OCI-LY3 (cell line): Measurements from ENCODE around the gene RPL35A.
"Not testable (repeated sequence)": the region's sequence is repeated elsewhere in the genome, so short reads cannot be mapped to it uniquely, and the experiment has no call there.

Source experiments
- H2AFZ ChIP-seq: fragments of 200-600, 300-600 bp; shearing (Covaris generic); 2 replicates; pipeline ENCODE4 v1.6.0; 2014; ENCODE audit warnings: antibody characterized with exemption, low read depth, low read length
- H3K27ac ChIP-seq: fragments of 200-600, 300-600 bp; sonication (generic); 2 replicates; pipeline ENCODE4 v1.5.1; 2014; ENCODE audit warnings: mild to moderate bottlenecking, low read length, moderate library complexity, mixed read lengths
- H3K27me3 ChIP-seq: fragments of 200-600, 300-600 bp; sonication (generic); 2 replicates; pipeline ENCODE4 v1.6.1; 2014; ENCODE audit warnings: low read depth, low read length, mixed read lengths
- H3K36me3 ChIP-seq: fragments of 200-600, 300-600 bp; sonication (generic); replicated peaks from 2 replicates; pipeline ENCODE3; 2014; ENCODE audit warnings: low read depth, low read length, mixed read lengths
- H3K4me1 ChIP-seq: fragments of 300-600, 200-600 bp; sonication (generic); 2 replicates; pipeline ENCODE4 v1.6.1; 2014; ENCODE audit warnings: low read length, mixed read lengths
- H3K4me2 ChIP-seq: fragments of 200-600, 300-600 bp; sonication (generic); 2 replicates; pipeline ENCODE4 v1.6.1; 2014; ENCODE audit warnings: low read length, mixed read lengths
- H3K4me3 ChIP-seq: fragments of 300-600, 200-600 bp; sonication (generic); 2 replicates; pipeline ENCODE4 v1.5.1; 2014; ENCODE audit warnings: antibody characterized with exemption, mild to moderate bottlenecking, low read length, moderate library complexity
- H3K79me2 ChIP-seq: fragments of 300-600, 200-600 bp; shearing (Covaris generic); 2 replicates; pipeline ENCODE4 v1.6.1; 2014; ENCODE audit warnings: mild to moderate bottlenecking, low read length, mixed read lengths
- H3K9ac ChIP-seq: fragments of 300-600, 200-600 bp; shearing (Covaris generic); 2 replicates; pipeline ENCODE4 v1.6.0; 2014; ENCODE audit warnings: mild to moderate bottlenecking, low read length, moderate library complexity
- H3K9me3 ChIP-seq: fragments of 200-600, 300-600 bp; shearing (Covaris generic); 2 replicates; pipeline ENCODE4 v1.6.1; 2014; ENCODE audit warnings: low read length, mixed read lengths; ENCODE audit not compliant: insufficient read depth
- H4K20me1 ChIP-seq: fragments of 200-600, 300-600 bp; sonication (generic); 2 replicates; pipeline ENCODE4 v1.6.1; 2016; ENCODE audit warnings: low read length, mixed read lengths; ENCODE audit not compliant: insufficient read depth
- EZH2phosphoT487 ChIP-seq: fragments of 200-600 bp; shearing (Covaris generic); IDR thresholded peaks from 2 replicates; pipeline ENCODE4 v1.6.1; 2018; ENCODE audit warnings: antibody characterized with exemption, mixed run types, low read depth
- TF ChIP-seq, protein P1 (sequence below): fragments of 200-600, 300-600 bp; sonication (generic); IDR thresholded peaks from 2 replicates; pipeline ENCODE4 v1.5.1; 2014; ENCODE audit warnings: antibody characterized with exemption, low read length, low read depth

Gene RPL35A

DNA sequence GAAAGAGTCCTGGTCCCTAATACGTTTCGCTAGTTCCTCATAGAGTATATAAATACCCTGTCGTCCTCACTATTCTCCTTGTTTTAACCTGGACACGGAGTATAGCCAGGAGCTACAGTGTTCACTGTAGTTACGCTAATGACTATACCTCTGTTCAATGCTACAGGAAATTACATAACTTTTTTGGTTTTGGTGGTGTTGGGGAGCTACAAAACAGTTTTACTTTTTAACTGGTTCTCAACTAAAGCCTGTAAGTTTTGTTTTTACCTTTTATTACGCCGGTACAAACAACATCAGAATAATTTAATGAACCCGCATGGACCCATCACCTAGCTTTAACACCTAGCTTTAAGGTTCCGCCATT, 11.6 kb downstream of the RPL35A start:
- Histone ChIP-seq H3K4me2 (peak overlapping the region; percentile 93), H3K36me3 (peaks cover 8% of the 10 kb centered on the region), H2AFZ (no peak overlapping the region), H3K9ac (0 out of 2 replicates have a peak overlapping the region, but pooled peaks have one; percentile 65), H3K27me3 (no peaks in the 10 kb centered on the region), H3K79me2 (no peaks in the 10 kb centered on the region), H3K27ac (no peak overlapping the region), H3K4me1 (peaks cover 14% of the 10 kb centered on the region), H3K9me3 (no peaks in the 10 kb centered on the region), H4K20me1 (no peaks in the 10 kb centered on the region), H3K4me3 (peak overlapping the region; percentile 85)
- TF ChIP-seq EZH2phosphoT487 = no peak
- TF ChIP-seq, protein P1, sequence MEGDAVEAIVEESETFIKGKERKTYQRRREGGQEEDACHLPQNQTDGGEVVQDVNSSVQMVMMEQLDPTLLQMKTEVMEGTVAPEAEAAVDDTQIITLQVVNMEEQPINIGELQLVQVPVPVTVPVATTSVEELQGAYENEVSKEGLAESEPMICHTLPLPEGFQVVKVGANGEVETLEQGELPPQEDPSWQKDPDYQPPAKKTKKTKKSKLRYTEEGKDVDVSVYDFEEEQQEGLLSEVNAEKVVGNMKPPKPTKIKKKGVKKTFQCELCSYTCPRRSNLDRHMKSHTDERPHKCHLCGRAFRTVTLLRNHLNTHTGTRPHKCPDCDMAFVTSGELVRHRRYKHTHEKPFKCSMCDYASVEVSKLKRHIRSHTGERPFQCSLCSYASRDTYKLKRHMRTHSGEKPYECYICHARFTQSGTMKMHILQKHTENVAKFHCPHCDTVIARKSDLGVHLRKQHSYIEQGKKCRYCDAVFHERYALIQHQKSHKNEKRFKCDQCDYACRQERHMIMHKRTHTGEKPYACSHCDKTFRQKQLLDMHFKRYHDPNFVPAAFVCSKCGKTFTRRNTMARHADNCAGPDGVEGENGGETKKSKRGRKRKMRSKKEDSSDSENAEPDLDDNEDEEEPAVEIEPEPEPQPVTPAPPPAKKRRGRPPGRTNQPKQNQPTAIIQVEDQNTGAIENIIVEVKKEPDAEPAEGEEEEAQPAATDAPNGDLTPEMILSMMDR = no peak

DNA sequence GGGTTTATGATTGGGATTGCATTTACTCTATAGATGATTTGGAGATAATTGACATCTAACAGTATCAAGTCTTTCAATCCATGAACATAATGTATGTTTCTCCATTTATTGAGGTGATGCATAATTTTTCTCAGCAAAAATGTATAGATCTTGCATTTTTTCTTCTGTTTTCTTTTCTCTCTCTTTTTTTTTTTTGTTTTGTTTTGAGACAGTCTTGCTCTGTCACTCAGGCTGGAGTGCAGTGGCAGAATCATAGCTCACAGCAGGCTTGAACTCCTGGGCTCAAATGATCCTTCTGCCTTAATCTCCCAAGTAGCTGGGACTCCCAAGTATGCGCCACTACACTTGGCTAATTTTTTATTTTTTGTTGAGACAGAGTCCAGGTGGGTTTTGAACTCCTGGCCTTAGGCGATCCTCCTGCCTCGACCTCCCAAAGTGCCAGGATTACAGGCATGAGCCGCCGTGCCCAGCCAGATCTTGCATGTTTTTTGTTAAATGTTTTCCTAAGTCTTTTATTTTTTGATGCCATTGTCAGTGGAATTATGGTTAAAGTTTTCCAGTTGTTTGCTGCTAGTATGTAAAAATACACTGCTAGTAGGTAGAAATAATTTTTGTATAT, 13.1 kb downstream of the RPL35A start:
- H3K4me1 ChIP-seq = peaks cover 14% of the 10 kb centered on the region
- no peaks in the 10 kb centered on the region for H3K9me3 ChIP-seq
- TF ChIP-seq, protein P1 = no peak
- no peak for TF ChIP-seq EZH2phosphoT487
- H4K20me1 ChIP-seq = no peaks in the 10 kb centered on the region
- H3K27ac ChIP-seq = no peak overlapping the region
- no peaks in the 10 kb centered on the region for H3K79me2 ChIP-seq
- no peak overlapping the region for H3K4me2 ChIP-seq
- H3K36me3 ChIP-seq = no peaks in the 10 kb centered on the region
- no peak overlapping the region for H2AFZ ChIP-seq
- H3K27me3 ChIP-seq = no peaks in the 10 kb centered on the region
- H3K9ac ChIP-seq = no peak overlapping the region
- no peak overlapping the region for H3K4me3 ChIP-seq

DNA sequence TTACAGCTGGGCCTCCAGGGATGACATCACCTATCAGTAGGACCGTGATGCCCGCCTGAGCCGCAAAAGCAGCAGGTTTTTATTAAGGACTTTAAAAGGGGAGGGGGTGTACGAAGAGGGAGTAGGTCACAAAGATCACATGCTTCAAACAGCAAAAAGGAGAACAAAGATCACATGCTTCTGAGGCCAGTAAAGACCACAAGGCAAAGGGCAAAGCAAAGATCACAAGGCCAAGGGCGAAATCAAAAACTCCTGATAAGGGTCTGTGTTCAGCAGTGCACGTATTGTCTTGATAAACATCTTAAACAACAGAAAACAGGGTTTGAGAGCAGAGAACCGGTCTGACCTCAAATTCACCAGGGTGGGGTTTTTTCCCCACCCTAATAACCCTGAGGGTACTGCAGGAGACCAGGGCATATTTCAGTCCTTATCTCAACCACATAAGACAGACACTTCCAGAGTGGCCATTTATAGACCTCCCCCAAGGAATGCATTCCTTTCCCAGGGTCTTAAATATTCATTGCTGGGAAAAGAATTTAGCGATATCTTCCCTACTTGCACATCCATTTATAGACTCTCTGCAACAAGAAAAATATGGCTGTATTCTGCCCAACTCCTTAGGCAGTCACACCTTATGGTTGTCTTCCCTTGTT, 17.5 kb downstream of the RPL35A start:
- H3K27me3 ChIP-seq = not testable (repeated sequence)

DNA sequence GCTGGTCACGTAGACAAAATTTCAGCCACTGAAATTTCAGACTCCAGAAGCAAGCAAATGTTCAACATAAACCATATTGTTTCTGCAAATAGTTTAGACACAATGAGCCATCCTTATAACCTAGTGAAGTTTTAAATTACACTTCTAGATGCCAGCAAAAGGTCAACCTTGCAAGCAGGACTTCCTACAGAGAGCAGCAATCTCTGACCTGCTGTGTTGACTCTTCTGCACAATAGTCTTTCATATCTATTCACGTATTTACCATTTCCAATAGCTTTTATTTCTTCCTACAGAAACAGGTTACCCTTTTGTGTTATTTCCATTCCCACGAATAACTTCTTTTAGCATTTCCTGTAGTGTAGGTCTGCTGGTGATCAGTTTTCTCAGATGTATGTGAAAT, 20.6 kb downstream of the RPL35A start:
- H3K27me3 ChIP-seq = no peaks in the 10 kb centered on the region
- no peak overlapping the region for H3K27ac ChIP-seq
- TF ChIP-seq, protein P1 = no peak
- no peak for TF ChIP-seq EZH2phosphoT487
- no peaks in the 10 kb centered on the region for H3K4me1 ChIP-seq
- H3K4me2 ChIP-seq = no peak overlapping the region
- no peak overlapping the region for H3K9ac ChIP-seq
- H3K9me3 ChIP-seq = no peaks in the 10 kb centered on the region
- H3K4me3 ChIP-seq = no peak overlapping the region
- H2AFZ ChIP-seq = no peak overlapping the region
- no peaks in the 10 kb centered on the region for H3K79me2 ChIP-seq
- no peaks in the 10 kb centered on the region for H4K20me1 ChIP-seq
- no peaks in the 10 kb centered on the region for H3K36me3 ChIP-seq

More for the DNA sequence above, 17.5 kb downstream of the RPL35A start:
- not testable (repeated sequence) for H3K4me3 ChIP-seq, H3K4me2 ChIP-seq, H3K4me1 ChIP-seq, H3K9ac ChIP-seq, H2AFZ ChIP-seq, H3K27ac ChIP-seq, H3K9me3 ChIP-seq, H3K79me2 ChIP-seq, H3K36me3 ChIP-seq, H4K20me1 ChIP-seq
